PC-3 (cell line): ENCODE data around the gene LRP11. TPM values are rescaled to one million over a fixed set of nuclear protein-coding genes. Genes with fewer than 3 reads are reported as not detected.
A peak's percentile ranks its signal among the peaks of the same experiment; 100 is the strongest.

ENCODE experiments used
- ATAC-seq: fragments of 200-7000 bp; cut with Tn5 transposase; 2 replicates; pipeline ENCODE4 v1.9.1; 2020; ENCODE audit warnings: mild to moderate bottlenecking, moderate library complexity
- BruUV-seq: library from RNA; stranded (reverse); fragments of 400-500 nt; replicated peaks from 2 replicates; lab custom pipeline; 2021; lab: Mats Ljungman, UMichigan
- CTCF ChIA-PET: fragments of 300-600 bp; sonication (Branson Sonifier 250); formaldehyde crosslinking; loops from one replicate; lab custom pipeline; 2022; ENCODE audit warnings: antibody characterized with exemption; lab: Charles Lee
- POLR2A ChIA-PET: fragments of 300-600 bp; sonication (Branson Sonifier 250); formaldehyde crosslinking; loops from one replicate; lab custom pipeline; 2022; ENCODE audit warnings: antibody characterized with exemption; ENCODE audit not compliant: unreplicated experiment; lab: Charles Lee
- DNase-seq: peaks from one replicate; pipeline ENCODE4 v3.0.0-alpha.2; 2015
- H2AFZ ChIP-seq: fragments of 300-600 bp; sonication (generic); 2 replicates; pipeline ENCODE4 v1.6.0; 2016; ENCODE audit warnings: antibody characterized with exemption, low read length
- H3F3A ChIP-seq: fragments of 300-600 bp; sonication (generic); one replicate; pipeline ENCODE4 v1.6.0; 2017; ENCODE audit warnings: antibody characterized with exemption, low read length, control low read depth, mild to moderate bottlenecking; ENCODE audit not compliant: unreplicated experiment
- H3K27ac ChIP-seq: fragments of 300-600 bp; sonication (generic); 2 replicates; pipeline ENCODE4 v1.5.1; 2016; ENCODE audit warnings: mild to moderate bottlenecking, low read length
- H3K27me3 ChIP-seq: fragments of 300-600 bp; sonication (generic); 2 replicates; pipeline ENCODE4 v1.6.1; 2016; ENCODE audit warnings: low read length, mixed read lengths
- H3K36me3 ChIP-seq: fragments of 300-600 bp; sonication (generic); 2 replicates; pipeline ENCODE4 v1.6.1; 2016; ENCODE audit warnings: low read depth, mixed run types, low read length, mixed read lengths
- H3K4me1 ChIP-seq: fragments of 300-600 bp; sonication (generic); 2 replicates; pipeline ENCODE4 v1.5.1; 2016; ENCODE audit warnings: low read length; ENCODE audit not compliant: insufficient read depth
- H3K4me2 ChIP-seq: fragments of 300-600 bp; sonication (generic); 2 replicates; pipeline ENCODE4 v1.6.0; 2016; ENCODE audit warnings: low read length
- H3K4me3 ChIP-seq: fragments of 300-600 bp; sonication (generic); 2 replicates; pipeline ENCODE4 v1.5.1; 2016; ENCODE audit warnings: mild to moderate bottlenecking, low read length, mixed read lengths
- H3K79me2 ChIP-seq: fragments of 300-600 bp; sonication (generic); 2 replicates; pipeline ENCODE4 v1.6.1; 2017; ENCODE audit warnings: low read length, mixed read lengths
- H3K9ac ChIP-seq: fragments of 300-600 bp; sonication (generic); 2 replicates; pipeline ENCODE4 v1.6.0; 2016; ENCODE audit warnings: mild to moderate bottlenecking, low read length
- H3K9me2 ChIP-seq: fragments of 300-600 bp; sonication (generic); replicated peaks from 2 replicates; pipeline ENCODE4 v1.6.1; 2016; ENCODE audit warnings: mixed run types, low read length, mixed read lengths
- H3K9me3 ChIP-seq: fragments of 300-600 bp; sonication (generic); 2 replicates; pipeline ENCODE4 v1.6.1; 2016; ENCODE audit warnings: low read length, mixed read lengths
- H4K20me1 ChIP-seq: fragments of 300-600 bp; sonication (generic); 2 replicates; pipeline ENCODE4 v1.6.1; 2016; ENCODE audit warnings: low read length, mixed read lengths
- CTCF ChIP-seq: fragments of 300-600 bp; sonication (generic); conservative IDR thresholded peaks from 2 replicates; pipeline ENCODE4 v1.5.1; 2017; ENCODE audit warnings: antibody characterized with exemption, low read depth, mild to moderate bottlenecking, low read length
- EZH2 ChIP-seq: fragments of 300-600 bp; sonication (generic); IDR thresholded peaks from one replicate; pipeline ENCODE4 v1.6.1; 2017; ENCODE audit warnings: antibody characterized with exemption, mild to moderate bottlenecking, low read length; ENCODE audit not compliant: unreplicated experiment
- EZH2phosphoT487 ChIP-seq: fragments of 300-600 bp; sonication (generic); IDR thresholded peaks from 2 replicates; pipeline ENCODE4 v1.6.1; 2018; ENCODE audit warnings: mild to moderate bottlenecking, antibody characterized with exemption, low read length, borderline replicate concordance
- intact Hi-C: fragments of 100-400 bp; cut with micrococcal nuclease; formaldehyde crosslinking; loops from 2 replicates; pipeline ENCODE4 v1.9.0; 2023
- total RNA-seq: library from RNA; depleted of rRNA; stranded (reverse); fragments of >200 nt; gene quantifications from 2 replicates; pipeline ENCODE4 v1.2.3, GENCODE V29; 2014

LRP11 gene
- total RNA-seq, 1 experiment from 2014 or later: 32.0 TPM

- TF ChIP-seq EZH2phosphoT487: no peak
- peak overlapping the region; percentile 86 for H3K27ac ChIP-seq
- peak overlapping the region; percentile 34; the same call in 1 of the 2 replicates for H3K9ac ChIP-seq
- no peaks in the 10 kb centered on the region for H3K9me3 ChIP-seq
- peaks cover 36% of the 10 kb centered on the region for H3K4me1 ChIP-seq
- peak overlapping the region; percentile 71 for H2AFZ ChIP-seq
- H4K20me1 ChIP-seq: no peaks in the 10 kb centered on the region
- H3K27me3 ChIP-seq: no peaks in the 10 kb centered on the region
- no peaks in the 10 kb centered on the region for H3K79me2 ChIP-seq
- CTCF ChIA-PET: no interaction called here
- ATAC-seq (peak; percentile 71), DNase-seq (peak; percentile 83)
- H3K36me3 ChIP-seq: no peaks in the 10 kb centered on the region
- POLR2A ChIA-PET: no interaction called here
- BruUV-seq: no TSS peak
- H3K4me2 ChIP-seq: peak overlapping the region; percentile 79
- no peaks in the 10 kb centered on the region for H3K9me2 ChIP-seq
- no peaks in the 10 kb centered on the region for H3F3A ChIP-seq
- intact Hi-C loops: no loop called here
- H3K4me3 ChIP-seq: peak overlapping the region; percentile 57; the same call in 1 of the 2 replicates
Measured at GRCh38 chr6:149897015-149897697, 33.0 kb upstream of the LRP11 start.

- no TSS peak for BruUV-seq
- no peak overlapping the region for H3K4me3 ChIP-seq
- peak overlapping the region; percentile 79 for H3K4me2 ChIP-seq
- H3K9ac ChIP-seq: peak overlapping the region; percentile 8; the same call in 1 of the 2 replicates
- no peak for TF ChIP-seq EZH2phosphoT487
- no peak for TF ChIP-seq CTCF
- TF ChIP-seq EZH2: no peak
- H4K20me1 ChIP-seq: no peaks in the 10 kb centered on the region
- H3K9me2 ChIP-seq: no peaks in the 10 kb centered on the region
- ChIA-PET CTCF (no interaction called here), POLR2A (no interaction called here)
- H3K79me2 ChIP-seq: no peaks in the 10 kb centered on the region
- no peaks in the 10 kb centered on the region for H3F3A ChIP-seq
- DNase-seq: peak; percentile 20
- intact Hi-C loops: no loop called here
- no peaks in the 10 kb centered on the region for H3K27me3 ChIP-seq
- peaks cover 36% of the 10 kb centered on the region for H3K4me1 ChIP-seq
- no peaks in the 10 kb centered on the region for H3K9me3 ChIP-seq
- H3K36me3 ChIP-seq: no peaks in the 10 kb centered on the region
- peak overlapping the region; percentile 86 for H3K27ac ChIP-seq
- peak; percentile 18; the same call in 1 of the 2 replicates for ATAC-seq
- no peak overlapping the region for H2AFZ ChIP-seq
Measured at GRCh38 chr6:149896491-149896890, 32.3 kb upstream of the LRP11 start.

GRCh38 chr6:149895833-149896271 is 31.7 kb upstream of the LRP11 start:
- TF ChIP-seq EZH2 (no peak), EZH2phosphoT487 (no peak), CTCF (no peak)
- Histone ChIP-seq H3K9me2 (no peaks in the 10 kb centered on the region), H3K79me2 (no peaks in the 10 kb centered on the region), H3K9me3 (no peaks in the 10 kb centered on the region), H3K4me3 (peak overlapping the region; percentile 27; the same call in 1 of the 2 replicates), H3K36me3 (no peaks in the 10 kb centered on the region), H3F3A (no peaks in the 10 kb centered on the region), H3K27ac (peak overlapping the region; percentile 86), H3K4me2 (peak overlapping the region; percentile 79), H4K20me1 (no peaks in the 10 kb centered on the region), H3K27me3 (no peaks in the 10 kb centered on the region), H3K4me1 (peaks cover 41% of the 10 kb centered on the region), H3K9ac (peak overlapping the region; percentile 46; the same call in 1 of the 2 replicates), H2AFZ (peak overlapping the region; percentile 46)
- peak; percentile 90 for DNase-seq
- intact Hi-C loops: no loop called here
- ChIA-PET POLR2A (no interaction called here), CTCF (no interaction called here)
- BruUV-seq: no TSS peak
- ATAC-seq: peak; percentile 68
